CD4-positive, alpha-beta memory T cell (primary cell): ENCODE data around the gene MACF1. TPM values are rescaled to one million over a fixed set of nuclear protein-coding genes. Genes with fewer than 3 reads are reported as not detected.

Experiments
- CTCF ChIA-PET: fragments of 350-600 bp; sonication (Branson Sonifier 250); formaldehyde crosslinking; loops from one replicate; lab custom pipeline; 2021; ENCODE audit warnings: inconsistent platforms; ENCODE audit not compliant: partially characterized antibody; lab: Charles Lee
- POLR2A ChIA-PET: fragments of 350-600 bp; sonication (Branson Sonifier 250); formaldehyde crosslinking; loops from one replicate; lab custom pipeline; 2021; ENCODE audit not compliant: partially characterized antibody; lab: Charles Lee
- DNase-seq, 5 donors: peaks; one replicate each; pipeline versions ENCODE4 v3.0.0 to v3.0.0-alpha.2; 2020 to 2022; ENCODE audit warnings: mixed read lengths in 1 of 5
- H3K27ac ChIP-seq: one replicate; pipeline ENCODE4 v1.7.0; 2013; ENCODE audit warnings: low read depth, low read length
- H3K27me3 ChIP-seq: 2 replicates; pipeline ENCODE4 v1.7.0; 2013; ENCODE audit warnings: mild to moderate bottlenecking, low read length, moderate library complexity; ENCODE audit not compliant: insufficient read depth
- H3K36me3 ChIP-seq: 2 replicates; pipeline ENCODE4 v1.7.0; 2013; ENCODE audit warnings: mild to moderate bottlenecking, low read length, moderate library complexity; ENCODE audit not compliant: insufficient read depth
- H3K4me1 ChIP-seq: 2 replicates; pipeline ENCODE4 v1.7.0; 2013; ENCODE audit warnings: mild to moderate bottlenecking, low read length, moderate library complexity; ENCODE audit not compliant: insufficient read depth
- H3K4me3 ChIP-seq, 2 donors: one replicate each; pipeline ENCODE4 v1.7.0; 2013; ENCODE audit warnings: low read length in 2 of 2, mild to moderate bottlenecking in 1 of 2
- H3K9me3 ChIP-seq, 2 donors: one replicate each; pipeline ENCODE4 v1.7.0; 2013; ENCODE audit warnings: low read length in 2 of 2, control low read depth in 1 of 2; ENCODE audit not compliant: control insufficient read depth in 1 of 2
- H3K27ac Mint-ChIP-seq, 7 donors: one replicate each; pipeline ENCODE4 v1.8.0; 2020 to 2021; ENCODE audit warnings: mixed read lengths in 7 of 7, mild to moderate bottlenecking in 6 of 7, inconsistent platforms in 3 of 7, moderate library complexity in 3 of 7
- H3K27me3 Mint-ChIP-seq, 2 donors: one replicate each; pipeline ENCODE4 v1.8.0; 2020 to 2021; ENCODE audit warnings: mixed read lengths in 2 of 2
- H3K36me3 Mint-ChIP-seq, 2 donors: one replicate each; pipeline ENCODE4 v1.8.0; 2020 to 2021; ENCODE audit warnings: mixed read lengths in 2 of 2, inconsistent platforms in 1 of 2, mild to moderate bottlenecking in 1 of 2
- H3K4me1 Mint-ChIP-seq, 4 donors: one replicate each; pipeline ENCODE4 v1.8.0; 2020 to 2021; ENCODE audit warnings: mixed read lengths in 4 of 4, mild to moderate bottlenecking in 1 of 4
- H3K4me3 Mint-ChIP-seq, 8 donors: one replicate each; pipeline ENCODE4 v1.8.0; 2020 to 2021; ENCODE audit warnings: mixed read lengths in 8 of 8, mild to moderate bottlenecking in 7 of 8, moderate library complexity in 6 of 8, inconsistent platforms in 3 of 8
- H3K9me3 Mint-ChIP-seq, 8 donors: one replicate each; pipeline ENCODE4 v1.8.0; 2020 to 2021; ENCODE audit warnings: mixed read lengths in 8 of 8, mild to moderate bottlenecking in 5 of 8, inconsistent platforms in 3 of 8, moderate library complexity in 1 of 8
- intact Hi-C: fragments of 100-400 bp; cut with micrococcal nuclease; formaldehyde crosslinking; loops from one replicate; pipeline ENCODE4 v1.15.1; 2023
- polyA plus RNA-seq, 2 donors: library from polyadenylated mRNA; unstranded; fragments of 300-500 nt; fragmentation: Illumina TruSeq; gene quantifications; one replicate each; pipeline ENCODE4 v1.2.3, GENCODE V29; 2021
- total RNA-seq, 2 experiments: library from RNA; stranded (reverse); gene quantifications; one replicate each; pipeline ENCODE4 v1.2.3, GENCODE V29; 2021

The MACF1 gene
- total and polyA plus RNA-seq, 4 experiments from 2014 or later, result 6.8 to 387 (median 222) TPM

DNA sequence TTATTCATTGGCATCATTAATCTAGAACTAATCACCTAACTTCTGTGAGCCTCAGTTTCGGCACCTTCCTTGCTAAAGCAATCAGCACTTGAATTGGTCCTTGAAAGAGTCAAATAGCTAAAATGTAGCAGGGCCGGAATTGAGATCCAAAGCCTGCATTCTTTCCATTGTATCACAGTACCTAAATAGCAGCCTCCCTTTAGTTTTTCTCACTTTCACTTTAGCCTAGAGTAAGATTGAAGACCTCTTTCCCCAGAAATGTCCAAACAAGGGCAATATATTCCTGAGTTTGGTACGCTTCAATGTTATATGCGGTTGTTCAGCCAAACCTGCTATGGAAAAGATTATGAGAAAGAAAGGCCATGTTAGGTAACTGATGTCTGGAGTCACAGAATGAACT is 165.1 kb downstream of the MACF1 start:
- H3K4me1 ChIP-seq, result no peaks in the 10 kb centered on the region

GRCh38 chr1:39370602-39371001 is 166.1 kb downstream of the MACF1 start:
- Mint-ChIP-seq H3K4me1 (no peaks in the 10 kb centered on the region), H3K9me3 (no peaks in the 10 kb centered on the region), H3K36me3 (peaks cover 55 to 68% of the 10 kb centered on the region in 2 donors), H3K4me3 (no peak overlapping the region), H3K27ac (peak overlapping the region in 1 of 7 donors; percentile 22), H3K27me3 (no peaks in the 10 kb centered on the region)
- Histone ChIP-seq H3K27me3 (no peaks in the 10 kb centered on the region), H3K27ac (no peak overlapping the region), H3K9me3 (no peaks in the 10 kb centered on the region), H3K36me3 (peaks cover 64% of the 10 kb centered on the region), H3K4me1 (no peaks in the 10 kb centered on the region), H3K4me3 (no peak overlapping the region)
- ChIA-PET CTCF (interaction anchor here (1.6 kb wide), 1 partner anchor 272 kb away, joined by 3 read pairs; no protein-coding TSS in a partner anchor), POLR2A (no interaction called here)
- intact Hi-C loops, result no loop called here
- no peak for DNase-seq

More for the DNA sequence above, 165.1 kb downstream of the MACF1 start:
- intact Hi-C loops, result loop anchor here (10.0 kb wide), 1 partner anchor 45 kb away; no protein-coding TSS in a partner anchor
- H3K9me3 Mint-ChIP-seq, result no peaks in the 10 kb centered on the region
- H3K27me3 Mint-ChIP-seq, result no peaks in the 10 kb centered on the region
- POLR2A ChIA-PET, result no interaction called here
- H3K36me3 Mint-ChIP-seq, result peaks cover 55 to 70% of the 10 kb centered on the region in 2 donors
- H3K36me3 ChIP-seq, result peaks cover 62% of the 10 kb centered on the region
- no peak overlapping the region for H3K4me3 Mint-ChIP-seq
- DNase-seq, result no peak
- H3K27me3 ChIP-seq, result no peaks in the 10 kb centered on the region
- no peak overlapping the region for H3K4me3 ChIP-seq
- no peak overlapping the region for H3K27ac ChIP-seq
- H3K27ac Mint-ChIP-seq, result peak overlapping the region in 4 of 7 donors; percentile 6 to 23 (median 11)
- no peaks in the 10 kb centered on the region for H3K4me1 Mint-ChIP-seq
- CTCF ChIA-PET, result interaction anchor here (1.6 kb wide), 1 partner anchor 271 kb away, joined by 3 read pairs; no protein-coding TSS in a partner anchor
- H3K9me3 ChIP-seq, result no peaks in the 10 kb centered on the region

- intact Hi-C loops, result no loop called here
- CTCF ChIA-PET, result interaction anchor here (1.1 kb wide), 1 partner anchor 39 kb away, joined by 5 read pairs; no protein-coding TSS in a partner anchor
- Histone ChIP-seq H3K36me3 (peaks cover 68% of the 10 kb centered on the region), H3K4me1 (no peaks in the 10 kb centered on the region), H3K27ac (no peak overlapping the region), H3K4me3 (no peak overlapping the region), H3K27me3 (no peaks in the 10 kb centered on the region), H3K9me3 (no peaks in the 10 kb centered on the region)
- H3K27me3 Mint-ChIP-seq, result no peaks in the 10 kb centered on the region
- H3K9me3 Mint-ChIP-seq, result no peaks in the 10 kb centered on the region
- H3K36me3 Mint-ChIP-seq, result peaks cover 50 to 59% of the 10 kb centered on the region in 2 donors
- POLR2A ChIA-PET, result no interaction called here
- no peaks in the 10 kb centered on the region for H3K4me1 Mint-ChIP-seq
- H3K27ac Mint-ChIP-seq, result peak overlapping the region in 1 of 7 donors; percentile 27
- no peak overlapping the region for H3K4me3 Mint-ChIP-seq
- DNase-seq, result no peak
Measured at GRCh38 chr1:39372105-39372504, 167.6 kb downstream of the MACF1 start.

GRCh38 chr1:39376656-39377055 is 172.2 kb downstream of the MACF1 start:
- H3K27me3 ChIP-seq, result no peaks in the 10 kb centered on the region
- no peak overlapping the region for H3K4me3 Mint-ChIP-seq
- H3K27ac ChIP-seq, result no peak overlapping the region
- no peak overlapping the region for H3K27ac Mint-ChIP-seq
- no peaks in the 10 kb centered on the region for H3K9me3 ChIP-seq
- no peak overlapping the region for H3K4me3 ChIP-seq
- peaks cover 0 to 4% (median 3%) of the 10 kb centered on the region in 4 donors for H3K4me1 Mint-ChIP-seq
- DNase-seq, result no peak
- no peaks in the 10 kb centered on the region for H3K9me3 Mint-ChIP-seq
- H3K4me1 ChIP-seq, result no peaks in the 10 kb centered on the region
- peaks cover 55% of the 10 kb centered on the region for H3K36me3 ChIP-seq
- ChIA-PET POLR2A (no interaction called here), CTCF (interaction anchor here (2.8 kb wide), 1 partner anchor 34 kb away, joined by 11 read pairs; no protein-coding TSS in a partner anchor)
- H3K27me3 Mint-ChIP-seq, result no peaks in the 10 kb centered on the region
- intact Hi-C loops, result no loop called here
- peaks cover 39 to 53% of the 10 kb centered on the region in 2 donors for H3K36me3 Mint-ChIP-seq

- POLR2A ChIA-PET, result interaction anchor here (0.7 to 1.0 kb wide), 3 partner anchors 22 to 186 kb away, joined by 3 to 4 read pairs (median 3); no protein-coding TSS in a partner anchor
- Mint-ChIP-seq H3K4me1 (peaks cover 0 to 4% (median 3%) of the 10 kb centered on the region in 4 donors), H3K4me3 (no peak overlapping the region), H3K27ac (peak overlapping the region in 5 of 7 donors; percentile 2 to 91 (median 76)), H3K36me3 (peaks cover 29 to 53% of the 10 kb centered on the region in 2 donors), H3K9me3 (no peaks in the 10 kb centered on the region), H3K27me3 (no peaks in the 10 kb centered on the region)
- Histone ChIP-seq H3K9me3 (no peaks in the 10 kb centered on the region), H3K4me1 (no peaks in the 10 kb centered on the region), H3K27ac (no peak overlapping the region), H3K27me3 (no peaks in the 10 kb centered on the region), H3K4me3 (no peak overlapping the region), H3K36me3 (peaks cover 57% of the 10 kb centered on the region)
- CTCF ChIA-PET, result interaction anchor here (0.6 to 3.3 kb wide), 13 partner anchors 9 to 379 kb away, joined by 3 to 25 read pairs (median 3); no protein-coding TSS in a partner anchor
- DNase-seq, result peak in 1 of 5 donors; percentile 6
- intact Hi-C loops, result loop anchor here (2.0 kb wide), 1 partner anchor 280 kb away; no protein-coding TSS in a partner anchor
Measured at GRCh38 chr1:39378377-39378776, 173.9 kb downstream of the MACF1 start.

DNA sequence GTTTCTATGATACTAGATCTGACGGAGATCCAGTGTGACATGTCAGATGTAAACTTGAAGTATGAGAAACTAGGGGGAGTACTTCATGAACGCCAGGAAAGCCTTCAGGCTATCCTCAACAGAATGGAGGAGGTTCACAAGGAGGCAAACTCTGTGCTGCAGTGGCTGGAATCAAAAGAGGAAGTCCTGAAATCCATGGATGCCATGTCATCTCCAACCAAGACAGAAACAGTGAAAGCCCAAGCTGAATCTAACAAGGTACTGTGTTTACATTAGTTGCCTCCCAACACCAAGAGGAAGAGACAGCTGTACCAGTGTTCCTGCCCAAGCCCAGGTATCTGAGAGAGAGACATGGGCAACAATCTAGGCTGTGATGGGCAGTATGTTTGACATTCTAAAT is 174.7 kb downstream of the MACF1 start:
- ChIA-PET CTCF (interaction anchor here (0.7 to 3.3 kb wide), 7 partner anchors 8 to 281 kb away, joined by 3 to 25 read pairs (median 4); no protein-coding TSS in a partner anchor), POLR2A (interaction anchor here (1.0 kb wide), 1 partner anchor 187 kb away, joined by 4 read pairs; no protein-coding TSS in a partner anchor)
- DNase-seq, result no peak
- Mint-ChIP-seq H3K27ac (peak overlapping the region in 2 of 7 donors; percentile 6 to 22), H3K36me3 (peaks cover 32 to 57% of the 10 kb centered on the region in 2 donors), H3K4me3 (no peak overlapping the region), H3K9me3 (no peaks in the 10 kb centered on the region), H3K4me1 (peaks cover 0 to 4% (median 3%) of the 10 kb centered on the region in 4 donors), H3K27me3 (no peaks in the 10 kb centered on the region)
- Histone ChIP-seq H3K4me3 (no peak overlapping the region), H3K27ac (no peak overlapping the region), H3K9me3 (no peaks in the 10 kb centered on the region), H3K27me3 (no peaks in the 10 kb centered on the region), H3K36me3 (peaks cover 62% of the 10 kb centered on the region), H3K4me1 (no peaks in the 10 kb centered on the region)
- intact Hi-C loops, result loop anchor here (2.0 kb wide), 1 partner anchor 280 kb away; no protein-coding TSS in a partner anchor

DNA sequence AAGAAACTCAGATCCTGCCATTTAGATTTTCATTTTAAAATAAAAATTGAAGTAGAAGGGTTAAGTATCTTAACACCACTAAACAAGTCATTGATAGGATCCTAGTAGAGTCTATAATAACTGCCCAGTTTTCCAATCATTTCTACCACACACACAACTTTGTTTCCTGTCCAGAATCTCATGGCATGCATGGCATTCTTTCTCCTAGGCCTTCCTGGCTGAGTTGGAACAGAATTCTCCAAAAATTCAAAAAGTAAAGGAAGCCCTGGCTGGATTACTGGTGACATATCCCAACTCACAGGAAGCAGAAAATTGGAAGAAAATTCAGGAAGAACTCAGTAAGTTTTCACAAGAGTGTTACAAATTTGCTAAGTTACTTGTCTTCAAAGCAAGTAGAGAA is 175.5 kb downstream of the MACF1 start:
- Mint-ChIP-seq H3K27me3 (no peaks in the 10 kb centered on the region), H3K4me3 (no peak overlapping the region), H3K27ac (peak overlapping the region in 1 of 7 donors; percentile 37), H3K4me1 (peaks cover 0 to 4% (median 3%) of the 10 kb centered on the region in 4 donors), H3K36me3 (peaks cover 29 to 60% of the 10 kb centered on the region in 2 donors), H3K9me3 (no peaks in the 10 kb centered on the region)
- Histone ChIP-seq H3K27ac (no peak overlapping the region), H3K27me3 (no peaks in the 10 kb centered on the region), H3K36me3 (peaks cover 66% of the 10 kb centered on the region), H3K4me3 (no peak overlapping the region), H3K4me1 (no peaks in the 10 kb centered on the region), H3K9me3 (no peaks in the 10 kb centered on the region)
- POLR2A ChIA-PET, result interaction anchor here (0.6 kb wide), 1 partner anchor 113 kb away, joined by 3 read pairs; no protein-coding TSS in a partner anchor
- DNase-seq, result no peak
- CTCF ChIA-PET, result interaction anchor here (3.3 kb wide), 1 partner anchor 31 kb away, joined by 25 read pairs; no protein-coding TSS in a partner anchor
- intact Hi-C loops, result no loop called here
